T-helper 1 cell treated with Interleukin-12 subunit alpha and Interleukin-12 subunit beta and Interleukin-4 antibody, amounts not matched to agents 30 μg/mL and 1 μg/mL, for 36 hours (primary cell): ENCODE results near the gene RRBP1.

Experiments used
- H3K27ac Mint-ChIP-seq: one replicate; pipeline ENCODE4 v1.8.0; 2021; ENCODE audit warnings: mild to moderate bottlenecking, mixed read lengths
- H3K27me3 Mint-ChIP-seq: one replicate; pipeline ENCODE4 v1.8.0; 2021; ENCODE audit warnings: low read depth, mixed read lengths
- H3K36me3 Mint-ChIP-seq: one replicate; pipeline ENCODE4 v1.8.0; 2021; ENCODE audit warnings: low read depth, mixed read lengths
- H3K4me1 Mint-ChIP-seq: one replicate; pipeline ENCODE4 v1.8.0; 2021; ENCODE audit warnings: low read depth, mixed read lengths
- H3K4me3 Mint-ChIP-seq: one replicate; pipeline ENCODE4 v1.8.0; 2021; ENCODE audit warnings: mild to moderate bottlenecking, moderate library complexity, mixed read lengths
- H3K9me3 Mint-ChIP-seq: one replicate; pipeline ENCODE4 v1.8.0; 2021; ENCODE audit warnings: mixed read lengths

Gene RRBP1

GRCh38 chr20:17646961-17647301 is 35.1 kb downstream of the RRBP1 start:
- H3K9me3 Mint-ChIP-seq: no peaks in the 10 kb centered on the region
- no peaks in the 10 kb centered on the region for H3K36me3 Mint-ChIP-seq
- H3K4me3 Mint-ChIP-seq: no peak overlapping the region
- peaks cover 8% of the 10 kb centered on the region for H3K4me1 Mint-ChIP-seq
- H3K27me3 Mint-ChIP-seq: no peaks in the 10 kb centered on the region
- H3K27ac Mint-ChIP-seq: no peak overlapping the region

- no peak overlapping the region for H3K27ac Mint-ChIP-seq
- H3K4me1 Mint-ChIP-seq: peaks cover 8% of the 10 kb centered on the region
- H3K27me3 Mint-ChIP-seq: no peaks in the 10 kb centered on the region
Observed at GRCh38 chr20:17646209-17646960, 35.7 kb downstream of the RRBP1 start.

GRCh38 chr20:17645546-17646208 is 36.4 kb downstream of the RRBP1 start:
- Mint-ChIP-seq H3K27me3 (no peaks in the 10 kb centered on the region), H3K9me3 (no peaks in the 10 kb centered on the region), H3K4me1 (peaks cover 8% of the 10 kb centered on the region), H3K27ac (no peak overlapping the region), H3K36me3 (peaks cover 1% of the 10 kb centered on the region), H3K4me3 (no peak overlapping the region)

More at GRCh38 chr20:17646209-17646960, 35.7 kb downstream of the RRBP1 start:
- H3K36me3 Mint-ChIP-seq: peaks cover 1% of the 10 kb centered on the region
- H3K4me3 Mint-ChIP-seq: no peak overlapping the region
- H3K9me3 Mint-ChIP-seq: no peaks in the 10 kb centered on the region

GRCh38 chr20:17645010-17645409 is 37.0 kb downstream of the RRBP1 start:
- no peak overlapping the region for H3K27ac Mint-ChIP-seq
- peaks cover 8% of the 10 kb centered on the region for H3K4me1 Mint-ChIP-seq

GRCh38 chr20:17644451-17644850 is 37.6 kb downstream of the RRBP1 start:
- Mint-ChIP-seq H3K9me3 (no peaks in the 10 kb centered on the region), H3K27me3 (no peaks in the 10 kb centered on the region), H3K4me1 (peaks cover 4% of the 10 kb centered on the region), H3K4me3 (no peak overlapping the region), H3K36me3 (peaks cover 4% of the 10 kb centered on the region), H3K27ac (no peak overlapping the region)

More at GRCh38 chr20:17645010-17645409, 37.0 kb downstream of the RRBP1 start:
- peaks cover 3% of the 10 kb centered on the region for H3K36me3 Mint-ChIP-seq
- no peaks in the 10 kb centered on the region for H3K9me3 Mint-ChIP-seq
- no peaks in the 10 kb centered on the region for H3K27me3 Mint-ChIP-seq
- H3K4me3 Mint-ChIP-seq: no peak overlapping the region

GRCh38 chr20:17643531-17644188 is 38.4 kb downstream of the RRBP1 start:
- Mint-ChIP-seq H3K4me3 (no peak overlapping the region), H3K27me3 (no peaks in the 10 kb centered on the region), H3K9me3 (no peaks in the 10 kb centered on the region), H3K36me3 (peaks cover 4% of the 10 kb centered on the region), H3K27ac (no peak overlapping the region), H3K4me1 (peaks cover 2% of the 10 kb centered on the region)

- Mint-ChIP-seq H3K36me3 (peaks cover 4% of the 10 kb centered on the region), H3K4me3 (no peak overlapping the region), H3K27me3 (no peaks in the 10 kb centered on the region), H3K4me1 (peaks cover 1% of the 10 kb centered on the region), H3K9me3 (no peaks in the 10 kb centered on the region), H3K27ac (no peak overlapping the region)
Observed at GRCh38 chr20:17642404-17643269, 39.4 kb downstream of the RRBP1 start.

- Mint-ChIP-seq H3K4me1 (peaks cover under 1% of the 10 kb centered on the region), H3K4me3 (no peak overlapping the region), H3K27ac (no peak overlapping the region), H3K9me3 (no peaks in the 10 kb centered on the region), H3K27me3 (no peaks in the 10 kb centered on the region), H3K36me3 (peaks cover 4% of the 10 kb centered on the region)
Observed at GRCh38 chr20:17641993-17642392, 40.0 kb downstream of the RRBP1 start.

- peaks cover 4% of the 10 kb centered on the region for H3K36me3 Mint-ChIP-seq
- no peaks in the 10 kb centered on the region for H3K4me1 Mint-ChIP-seq
- H3K27me3 Mint-ChIP-seq: no peaks in the 10 kb centered on the region
Observed at GRCh38 chr20:17641520-17641964, 40.5 kb downstream of the RRBP1 start.

GRCh38 chr20:17640875-17641378 is 41.1 kb downstream of the RRBP1 start:
- H3K4me3 Mint-ChIP-seq: no peak overlapping the region
- no peak overlapping the region for H3K27ac Mint-ChIP-seq
- H3K4me1 Mint-ChIP-seq: no peaks in the 10 kb centered on the region
- no peaks in the 10 kb centered on the region for H3K27me3 Mint-ChIP-seq
- H3K36me3 Mint-ChIP-seq: peaks cover 5% of the 10 kb centered on the region
- no peaks in the 10 kb centered on the region for H3K9me3 Mint-ChIP-seq

More at GRCh38 chr20:17641520-17641964, 40.5 kb downstream of the RRBP1 start:
- no peak overlapping the region for H3K4me3 Mint-ChIP-seq
- no peak overlapping the region for H3K27ac Mint-ChIP-seq
- H3K9me3 Mint-ChIP-seq: no peaks in the 10 kb centered on the region

GRCh38 chr20:17640146-17640874 is 41.7 kb downstream of the RRBP1 start:
- no peaks in the 10 kb centered on the region for H3K27me3 Mint-ChIP-seq
- no peaks in the 10 kb centered on the region for H3K4me1 Mint-ChIP-seq
- peaks cover 8% of the 10 kb centered on the region for H3K36me3 Mint-ChIP-seq
- H3K9me3 Mint-ChIP-seq: no peaks in the 10 kb centered on the region
- no peak overlapping the region for H3K27ac Mint-ChIP-seq
- H3K4me3 Mint-ChIP-seq: no peak overlapping the region

- Mint-ChIP-seq H3K4me3 (no peak overlapping the region), H3K27me3 (no peaks in the 10 kb centered on the region), H3K9me3 (no peaks in the 10 kb centered on the region), H3K36me3 (peaks cover 8% of the 10 kb centered on the region), H3K4me1 (no peaks in the 10 kb centered on the region), H3K27ac (no peak overlapping the region)
Observed at GRCh38 chr20:17638835-17639407, 43.1 kb downstream of the RRBP1 start.

- no peaks in the 10 kb centered on the region for H3K9me3 Mint-ChIP-seq
- H3K4me1 Mint-ChIP-seq: no peaks in the 10 kb centered on the region
- peaks cover 13% of the 10 kb centered on the region for H3K36me3 Mint-ChIP-seq
- no peak overlapping the region for H3K27ac Mint-ChIP-seq
- H3K4me3 Mint-ChIP-seq: no peak overlapping the region
- no peaks in the 10 kb centered on the region for H3K27me3 Mint-ChIP-seq
Observed at GRCh38 chr20:17637985-17638640, 43.9 kb downstream of the RRBP1 start.
